K562 (cell line): ENCODE measurements around the gene AIG1. TPM values are rescaled to one million over a fixed set of nuclear protein-coding genes. Genes with fewer than 3 reads are reported as not detected.

Experiments
- ATAC-seq: fragments of 200-7000 bp; cut with Tn5 transposase; 3 replicates; pipeline ENCODE4 v1.9.1; 2020; ENCODE audit warnings: moderate library complexity
- BruUV-seq: library from RNA; stranded (reverse); fragments of 400-500 nt; replicated peaks from 2 replicates; lab custom pipeline; 2021; lab: Mats Ljungman, UMichigan
- CTCF ChIA-PET: fragments of 300-600 bp; formaldehyde crosslinking; extraction: SDS; loops from one replicate; lab custom pipeline; 2021; ENCODE audit warnings: low intra/inter-chr PET ratio; lab: Yijun Ruan, JAX
- POLR2A ChIA-PET: fragments of 300-600, 350-650 bp; sonication (Branson Sonifier 250); formaldehyde crosslinking; extraction: SDS; loops from one replicate; lab custom pipeline; 2021; ENCODE audit warnings: antibody characterized with exemption, inconsistent platforms; lab: Yijun Ruan, JAX
- DNase-seq, 4 experiments: peaks; one replicate each; pipeline versions ENCODE4 v3.0.0 to v3.0.0-alpha.2; 2011 to 2018; ENCODE audit warnings: low spot score in 3 of 4, mixed read lengths in 3 of 4; ENCODE audit errors: extremely low read depth in 1 of 4
- FAIRE-seq: peaks from 2 replicates; lab custom pipeline; 2011; peaks lifted over from hg19 to GRCh38; lab: Jason Lieb, UNC
- H2AFZ ChIP-seq: 2 replicates; pipeline ENCODE4 v1.6.0; 2011; ENCODE audit warnings: low read depth, low read length, control low read depth, inconsistent platforms
- H3K27ac ChIP-seq: fragments of 200-600 bp; 3 replicates; pipeline ENCODE4 v1.8.0; 2011; ENCODE audit warnings: low read depth, mild to moderate bottlenecking, control low read depth, inconsistent platforms, low read length, moderate library complexity, mixed read lengths; ENCODE audit errors: extremely low read depth
- H3K27me3 ChIP-seq, 2 experiments: fragments of 300-600 bp in 1 of 2; 2 replicates in 1 of 2; 3 replicates in 1 of 2; pipeline versions ENCODE4 v1.6.0 to v1.8.0; 2011; ENCODE audit warnings: inconsistent platforms in 2 of 2, low read length in 2 of 2, mild to moderate bottlenecking in 1 of 2, mixed read lengths in 1 of 2, moderate library complexity in 1 of 2; ENCODE audit not compliant: control insufficient read depth in 2 of 2, insufficient read depth in 2 of 2
- H3K36me3 ChIP-seq: fragments of 300-600 bp; 3 replicates; pipeline ENCODE4 v1.8.0; 2011; ENCODE audit warnings: mild to moderate bottlenecking, low read length, inconsistent platforms; ENCODE audit not compliant: control insufficient read depth, insufficient read depth
- H3K4me1 ChIP-seq, 2 experiments: fragments of 200-600 bp in 1 of 2; replicated peaks in 1 of 2; 2 replicates in 1 of 2; 3 replicates in 1 of 2; pipeline versions ENCODE4 v1.5.1 to v1.8.0; 2011; ENCODE audit warnings: inconsistent platforms in 2 of 2, low read length in 2 of 2, mild to moderate bottlenecking in 1 of 2, mixed read lengths in 1 of 2, moderate library complexity in 1 of 2; ENCODE audit not compliant: control insufficient read depth in 2 of 2, insufficient read depth in 2 of 2
- H3K4me2 ChIP-seq: 2 replicates; pipeline ENCODE4 v1.6.1; 2011; ENCODE audit warnings: low read length, control low read depth, inconsistent platforms, mixed read lengths; ENCODE audit not compliant: insufficient read depth
- H3K4me3 ChIP-seq: fragments of 200-600 bp; sonication (generic), shearing (Covaris generic); 2 replicates; pipeline ENCODE4 v1.5.1; 2016; ENCODE audit warnings: control low read depth, inconsistent platforms
- H3K79me2 ChIP-seq: fragments of 200-600 bp; 3 replicates; pipeline ENCODE4 v1.8.0; 2011; ENCODE audit warnings: low read length, inconsistent platforms; ENCODE audit not compliant: control insufficient read depth, insufficient read depth
- H3K9ac ChIP-seq, 2 experiments: 2 replicates each; pipeline versions ENCODE4 v1.6.0 to v1.6.1; 2011; ENCODE audit warnings: low read depth in 2 of 2, low read length in 2 of 2, control low read depth in 1 of 2, inconsistent platforms in 1 of 2, mild to moderate bottlenecking in 1 of 2, mixed read lengths in 1 of 2; ENCODE audit not compliant: insufficient read depth in 1 of 2
- H3K9me1 ChIP-seq: one replicate; pipeline ENCODE4 v1.6.0; 2011; ENCODE audit warnings: inconsistent platforms, mild to moderate bottlenecking, low read length, moderate library complexity; ENCODE audit not compliant: control insufficient read depth, insufficient read depth
- H3K9me3 ChIP-seq: replicated peaks from 2 replicates; pipeline ENCODE4 v1.5.1; 2011; ENCODE audit warnings: low read depth, low read length, inconsistent platforms; ENCODE audit not compliant: control insufficient read depth, insufficient read depth
- H4K20me1 ChIP-seq: replicated peaks from 2 replicates; pipeline ENCODE4 v1.6.1; 2011; ENCODE audit warnings: low read length, inconsistent platforms, mixed read lengths; ENCODE audit not compliant: control insufficient read depth, insufficient read depth
- CBFA2T2 ChIP-seq: fragments of 450-650 bp; conservative IDR thresholded peaks from 2 replicates; pipeline ENCODE4 v1.6.1; 2017; ENCODE audit warnings: mild to moderate bottlenecking
- CREM ChIP-seq: IDR thresholded peaks from 2 replicates; pipeline ENCODE4 v1.6.1; 2014; ENCODE audit warnings: antibody characterized with exemption, low read depth
- FOSL1 ChIP-seq: fragments of 200-800 bp; sonication (Bioruptor generic); conservative IDR thresholded peaks from 2 replicates; pipeline ENCODE4 v1.6.1; 2016; ENCODE audit warnings: missing genetic modification characterization, missing compliant biosample characterization
- MYBL2 ChIP-seq, 2 experiments: fragments of 450-650 bp in 1 of 2; sonication (generic) in 1 of 2; formaldehyde crosslinking in 1 of 2; IDR thresholded peaks; 2 replicates each; pipeline versions ENCODE4 v1.6.1 to v1.8.1; 2017 to 2022; ENCODE audit warnings: borderline replicate concordance in 1 of 2, inconsistent platforms in 1 of 2, low read depth in 1 of 2, mild to moderate bottlenecking in 1 of 2, missing genetic modification reagents in 1 of 2, moderate library complexity in 1 of 2
- POLR2H ChIP-seq: IDR thresholded peaks from 2 replicates; pipeline ENCODE4 v1.6.1; 2016; ENCODE audit warnings: missing genetic modification characterization, low read depth, mild to moderate bottlenecking, control low read depth, missing compliant biosample characterization, moderate library complexity
- SMAD3 ChIP-seq: fragments of 450-650 bp; formaldehyde crosslinking; conservative IDR thresholded peaks from 2 replicates; pipeline ENCODE4 v1.4.0; 2020; ENCODE audit warnings: mild to moderate bottlenecking
- ZNF780A ChIP-seq: fragments of 250-450 bp; sonication (Bioruptor Pico); IDR thresholded peaks from 2 replicates; pipeline ENCODE4 v1.5.0; 2021; ENCODE audit warnings: mild to moderate bottlenecking
- WGBS: fragments of 100-300 bp; shearing (Covaris generic); methylation state at CpG from one replicate; pipeline ENCODE4 v1.1.6; 2016; ENCODE audit warnings: low coverage, mixed read lengths; ENCODE audit not compliant: insufficient coverage; ENCODE audit errors: missing lambda C conversion rate; 5-methylcytosine and 5-hydroxymethylcytosine counted together
- in situ Hi-C: fragments of 300-500 bp; cut with MboI; formaldehyde crosslinking; loops from 4 replicates; pipeline ENCODE4 v1.15.0; 2018; ENCODE audit warnings: inconsistent platforms, mixed read lengths
- intact Hi-C: fragments of 100-400 bp; cut with micrococcal nuclease; formaldehyde crosslinking; loops from 2 replicates; pipeline ENCODE4 v1.14.2; 2022
- polyA plus RNA-seq, 8 experiments: library from polyadenylated mRNA; depleted of rRNA in 4 of 8; stranded (reverse) in 5 of 8; unstranded in 3 of 8; fragments of >200 nt; fragmentation: Nextera tagmentation in 2 of 8; fragmentation: Illumina TruSeq in 1 of 8; extraction: Ambion mirVana in 2 of 8; extraction: Trizol in 1 of 8; gene quantifications; 2 replicates each; pipeline versions ENCODE4 v1.2.1 to v1.2.3, GENCODE V29; 2011 to 2014; ENCODE audit warnings: inconsistent platforms in 1 of 8, missing spikeins in 1 of 8
- total RNA-seq, 7 experiments: library from RNA; depleted of rRNA in 6 of 7; stranded (reverse); fragments of >200 nt in 6 of 7; fragmentation: Illumina TruSeq in 2 of 7; extraction: Trizol in 2 of 7; gene quantifications; 2 replicates each; pipeline versions ENCODE4 v1.2.1 to v1.2.3, GENCODE V29; 2011 to 2021; ENCODE audit warnings: low replicate concordance in 1 of 7
- TF ChIP-seq, protein P1 (sequence below): sonication (generic); formaldehyde crosslinking; IDR thresholded peaks from 2 replicates; pipeline ENCODE4 v1.8.0; 2022; ENCODE audit warnings: mild to moderate bottlenecking, missing genetic modification reagents
- TF ChIP-seq, protein P2 (sequence below): sonication (generic); IDR thresholded peaks from 2 replicates; pipeline ENCODE4 v1.6.1; 2016
- TF ChIP-seq, protein P3 (sequence below): fragments of 450-650 bp; IDR thresholded peaks from 2 replicates; pipeline ENCODE4 v1.6.1; 2016; ENCODE audit warnings: low read depth, mild to moderate bottlenecking, moderate library complexity

Gene AIG1
- total and polyA plus RNA-seq, 9 of the 15 experiments (the other 6 are each of a cell fraction or from before 2014, with no cell fraction given) = 74.8 to 333 (median 127) TPM

DNA sequence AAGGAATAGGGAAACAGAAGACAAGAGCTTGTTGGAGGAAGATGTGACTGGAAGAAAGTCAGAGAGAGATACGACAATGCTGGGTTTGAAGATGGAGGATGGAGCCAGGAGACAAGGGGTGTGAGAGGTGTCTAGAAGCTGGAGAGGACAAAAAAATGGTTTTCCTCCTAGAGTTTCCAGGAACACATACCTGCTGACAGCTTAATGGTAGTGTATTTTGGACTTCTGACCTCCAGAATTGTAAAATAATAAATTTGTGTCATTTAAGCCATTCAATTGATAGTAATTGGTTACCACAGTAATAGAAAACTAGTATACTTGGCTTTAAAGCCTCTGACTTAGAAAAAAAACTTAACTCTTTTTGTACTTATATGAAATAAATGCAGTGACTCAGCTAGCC is 3.6 kb downstream of the AIG1 start:
- H4K20me1 ChIP-seq = no peaks in the 10 kb centered on the region
- H3K9ac ChIP-seq = no peak overlapping the region
- DNase-seq (no peak), FAIRE-seq (no peak), ATAC-seq (no peak)
- H3K9me3 ChIP-seq = peaks cover 8% of the 10 kb centered on the region
- TF ChIP-seq, protein P1, sequence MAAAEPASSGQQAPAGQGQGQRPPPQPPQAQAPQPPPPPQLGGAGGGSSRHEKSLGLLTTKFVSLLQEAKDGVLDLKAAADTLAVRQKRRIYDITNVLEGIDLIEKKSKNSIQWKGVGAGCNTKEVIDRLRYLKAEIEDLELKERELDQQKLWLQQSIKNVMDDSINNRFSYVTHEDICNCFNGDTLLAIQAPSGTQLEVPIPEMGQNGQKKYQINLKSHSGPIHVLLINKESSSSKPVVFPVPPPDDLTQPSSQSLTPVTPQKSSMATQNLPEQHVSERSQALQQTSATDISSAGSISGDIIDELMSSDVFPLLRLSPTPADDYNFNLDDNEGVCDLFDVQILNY (CRISPR knock-in tag) = no peak
- peaks cover 9 to 40% of the 10 kb centered on the region in 2 experiments; a peak in 4 of 5 replicates for H3K4me1 ChIP-seq
- ChIA-PET POLR2A (interaction anchor here (1.4 kb wide), 1 partner anchor 12 kb away, joined by 4 read pairs; no protein-coding TSS in a partner anchor), CTCF (no interaction called here)
- intact Hi-C loops = loop anchor here (5.0 kb wide), 1 partner anchor 122 kb away; no protein-coding TSS in a partner anchor
- H3K27ac ChIP-seq = peak overlapping the region; percentile 69; the same call in 2 of the 3 replicates
- H3K9me1 ChIP-seq = no peaks in the 10 kb centered on the region
- H3K79me2 ChIP-seq = peaks cover 55% of the 10 kb centered on the region
- in situ Hi-C loops = no loop called here
- no peak overlapping the region for H3K4me3 ChIP-seq
- H3K4me2 ChIP-seq = no peak overlapping the region
- H3K27me3 ChIP-seq = no peaks in the 10 kb centered on the region
- 0 out of 2 replicates have a peak overlapping the region, but pooled peaks have one; percentile 15 for H2AFZ ChIP-seq
- H3K36me3 ChIP-seq = peaks cover 9% of the 10 kb centered on the region; the same call in 2 of the 3 replicates
- WGBS = 54% methylated on average over 1 of the region's 1 CpG
- no TSS peak for BruUV-seq

DNA sequence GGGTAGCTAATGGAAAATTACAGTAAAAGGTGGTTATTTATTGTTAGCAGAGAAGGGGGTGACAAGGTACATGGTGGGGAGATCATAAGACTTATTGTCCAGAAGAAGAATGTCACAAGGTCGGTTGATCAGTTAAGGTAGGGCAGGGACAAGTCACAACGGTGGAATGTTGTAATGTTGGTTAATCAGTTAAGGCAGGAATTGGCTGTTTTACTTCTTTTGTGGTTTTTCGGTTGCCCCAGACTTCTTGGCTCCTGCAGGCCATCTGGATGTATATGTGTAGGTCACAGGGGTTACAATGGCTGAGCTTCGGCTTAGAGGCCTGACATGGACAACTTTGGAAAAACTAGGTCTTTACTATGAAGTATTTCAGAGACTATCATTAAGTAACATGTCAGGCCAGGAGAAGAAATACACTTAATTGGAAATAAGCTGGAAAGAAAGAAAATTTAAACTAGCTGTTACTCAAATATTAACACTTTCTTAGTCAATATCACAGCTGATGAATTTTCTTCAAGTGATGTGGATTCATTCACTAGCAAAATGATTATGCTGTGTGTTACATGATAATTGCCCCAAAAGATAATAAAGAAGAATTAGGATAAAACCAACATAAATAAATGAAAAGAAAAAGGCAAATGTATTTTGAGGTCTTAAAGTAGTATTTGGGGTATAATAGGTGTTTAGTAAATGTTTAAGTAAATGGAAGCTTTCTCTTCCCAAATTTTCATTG is 4.4 kb downstream of the AIG1 start:
- Histone ChIP-seq H3K27me3 (no peaks in the 10 kb centered on the region), H3K36me3 (peaks cover 9% of the 10 kb centered on the region; the same call in 2 of the 3 replicates), H3K79me2 (peaks cover 58% of the 10 kb centered on the region), H3K9ac (no peak overlapping the region; a peak in 1 of 4 replicates), H3K4me3 (no peak overlapping the region), H3K9me3 (peaks cover 8% of the 10 kb centered on the region), H3K4me1 (peaks cover 8 to 35% of the 10 kb centered on the region in 2 experiments; a peak in 4 of 5 replicates), H3K4me2 (peak overlapping the region; percentile 52; the same call in 1 of the 2 replicates), H2AFZ (peak overlapping the region; percentile 15), H4K20me1 (no peaks in the 10 kb centered on the region), H3K27ac (peak overlapping the region; percentile 69), H3K9me1 (no peaks in the 10 kb centered on the region)
- no TSS peak for BruUV-seq
- CTCF ChIA-PET = no interaction called here
- DNase-seq (peak in 2 of 4 experiments; percentile 30 to 82), ATAC-seq (no peak), FAIRE-seq (peak; percentile 79)
- in situ Hi-C loops (no loop called here), intact Hi-C loops (loop anchor here (5.0 kb wide), 1 partner anchor 123 kb away; no protein-coding TSS in a partner anchor)
- POLR2A ChIA-PET = interaction anchor here (0.6 to 1.4 kb wide), 2 partner anchors 13 to 737 kb away, joined by 3 to 4 read pairs; no protein-coding TSS in a partner anchor
- 6% methylated on average over 4 of the region's 4 CpGs for WGBS
- TF ChIP-seq SMAD3 (peak; percentile 88), ZNF780A (CRISPR knock-in tag) (peak; percentile 75; the same call in 1 of the 2 replicates), MYBL2 (IDR thresholded peaks at IDR 0.05; ENCODE audit: low read depth) (peak; percentile 41; the same call in 1 of the 2 replicates), MYBL2 (CRISPR knock-in tag; IDR thresholded peaks at IDR 0.05; ENCODE audit: borderline replicate concordance) (no peak), CBFA2T2 (peak; percentile 59), CREM (peak; percentile 72), FOSL1 (tag) (peak; percentile 78), POLR2H (tag) (peak; percentile 67)
- TF ChIP-seq, protein P2, sequence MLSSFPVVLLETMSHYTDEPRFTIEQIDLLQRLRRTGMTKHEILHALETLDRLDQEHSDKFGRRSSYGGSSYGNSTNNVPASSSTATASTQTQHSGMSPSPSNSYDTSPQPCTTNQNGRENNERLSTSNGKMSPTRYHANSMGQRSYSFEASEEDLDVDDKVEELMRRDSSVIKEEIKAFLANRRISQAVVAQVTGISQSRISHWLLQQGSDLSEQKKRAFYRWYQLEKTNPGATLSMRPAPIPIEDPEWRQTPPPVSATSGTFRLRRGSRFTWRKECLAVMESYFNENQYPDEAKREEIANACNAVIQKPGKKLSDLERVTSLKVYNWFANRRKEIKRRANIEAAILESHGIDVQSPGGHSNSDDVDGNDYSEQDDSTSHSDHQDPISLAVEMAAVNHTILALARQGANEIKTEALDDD = peak; percentile 92
- TF ChIP-seq, protein P3, sequence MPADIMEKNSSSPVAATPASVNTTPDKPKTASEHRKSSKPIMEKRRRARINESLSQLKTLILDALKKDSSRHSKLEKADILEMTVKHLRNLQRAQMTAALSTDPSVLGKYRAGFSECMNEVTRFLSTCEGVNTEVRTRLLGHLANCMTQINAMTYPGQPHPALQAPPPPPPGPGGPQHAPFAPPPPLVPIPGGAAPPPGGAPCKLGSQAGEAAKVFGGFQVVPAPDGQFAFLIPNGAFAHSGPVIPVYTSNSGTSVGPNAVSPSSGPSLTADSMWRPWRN = 0 out of 2 replicates have a peak, but pooled peaks have one; percentile 40
